GM12873 (cell line): ENCODE measurements around the gene NIPA2.

ENCODE experiments used
- TF ChIP-seq, protein P1 (sequence below): IDR thresholded peaks from 2 replicates; pipeline ENCODE4 v1.5.1; 2012; ENCODE audit warnings: low read depth, mild to moderate bottlenecking, moderate library complexity, low read length, control low read depth; ENCODE audit not compliant: insufficient read depth; ENCODE audit errors: missing control alignments

The NIPA2 gene

GRCh38 chr15:22915866-22916515, 77.5 kb downstream of the NIPA2 start:
- TF ChIP-seq, protein P1, sequence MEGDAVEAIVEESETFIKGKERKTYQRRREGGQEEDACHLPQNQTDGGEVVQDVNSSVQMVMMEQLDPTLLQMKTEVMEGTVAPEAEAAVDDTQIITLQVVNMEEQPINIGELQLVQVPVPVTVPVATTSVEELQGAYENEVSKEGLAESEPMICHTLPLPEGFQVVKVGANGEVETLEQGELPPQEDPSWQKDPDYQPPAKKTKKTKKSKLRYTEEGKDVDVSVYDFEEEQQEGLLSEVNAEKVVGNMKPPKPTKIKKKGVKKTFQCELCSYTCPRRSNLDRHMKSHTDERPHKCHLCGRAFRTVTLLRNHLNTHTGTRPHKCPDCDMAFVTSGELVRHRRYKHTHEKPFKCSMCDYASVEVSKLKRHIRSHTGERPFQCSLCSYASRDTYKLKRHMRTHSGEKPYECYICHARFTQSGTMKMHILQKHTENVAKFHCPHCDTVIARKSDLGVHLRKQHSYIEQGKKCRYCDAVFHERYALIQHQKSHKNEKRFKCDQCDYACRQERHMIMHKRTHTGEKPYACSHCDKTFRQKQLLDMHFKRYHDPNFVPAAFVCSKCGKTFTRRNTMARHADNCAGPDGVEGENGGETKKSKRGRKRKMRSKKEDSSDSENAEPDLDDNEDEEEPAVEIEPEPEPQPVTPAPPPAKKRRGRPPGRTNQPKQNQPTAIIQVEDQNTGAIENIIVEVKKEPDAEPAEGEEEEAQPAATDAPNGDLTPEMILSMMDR = no peak

- TF ChIP-seq, protein P1 = no peak
Measured at GRCh38 chr15:22916606-22917350, 78.3 kb downstream of the NIPA2 start.

DNA sequence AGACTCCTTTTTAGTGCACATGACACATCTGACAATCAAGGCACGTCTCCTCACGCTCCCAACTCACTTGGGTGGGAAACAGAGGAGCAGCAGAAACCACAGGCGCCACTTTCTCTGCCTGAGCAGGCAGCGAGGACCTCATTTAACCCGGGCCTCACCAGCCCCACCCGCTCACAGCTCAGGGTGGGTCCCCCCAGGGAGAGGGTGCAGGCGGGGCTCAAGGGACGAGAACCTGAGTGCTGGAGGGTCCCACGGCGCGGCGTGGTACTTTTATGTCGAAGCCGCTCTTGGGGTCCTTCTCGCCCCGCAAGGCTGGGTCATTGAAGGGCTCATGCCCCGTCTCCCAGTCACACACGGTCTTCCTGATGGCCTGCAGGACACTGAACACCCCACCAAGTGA, 79.1 kb downstream of the NIPA2 start:
- TF ChIP-seq, protein P1 = no peak
